NCI-H2029 treated with DMSO at 0.1 percent for 48 hours (cell line): ENCODE results near the gene STK32B.

Experiments
- DNase-seq: peaks from one replicate; lab custom pipeline; 2025; lab: John Stamatoyannopoulos, UW

The STK32B gene

GRCh38 chr4:5069901-5070300 is 18.6 kb downstream of the STK32B start:
- no peak for DNase-seq

- DNase-seq, result no peak
Observed at GRCh38 chr4:5072948-5073347, 21.7 kb downstream of the STK32B start.

GRCh38 chr4:5078009-5078408 is 26.7 kb downstream of the STK32B start:
- DNase-seq, result no peak

GRCh38 chr4:5079581-5079980 is 28.3 kb downstream of the STK32B start:
- no peak for DNase-seq

- no peak for DNase-seq
Observed at GRCh38 chr4:5081441-5081999, 30.2 kb downstream of the STK32B start.

GRCh38 chr4:5082376-5082775 is 31.1 kb downstream of the STK32B start:
- no peak for DNase-seq

- no peak for DNase-seq
Observed at GRCh38 chr4:5084911-5085475, 33.7 kb downstream of the STK32B start.

GRCh38 chr4:5086535-5086934 is 35.3 kb downstream of the STK32B start:
- no peak for DNase-seq

GRCh38 chr4:5096261-5096660 is 45.0 kb downstream of the STK32B start:
- no peak for DNase-seq

GRCh38 chr4:5098176-5098575 is 46.9 kb downstream of the STK32B start:
- no peak for DNase-seq

- DNase-seq, result no peak
Observed at GRCh38 chr4:5100336-5100735, 49.1 kb downstream of the STK32B start.

GRCh38 chr4:5100986-5101385 is 49.7 kb downstream of the STK32B start:
- no peak for DNase-seq

- no peak for DNase-seq
Observed at GRCh38 chr4:5101571-5101970, 50.3 kb downstream of the STK32B start.

GRCh38 chr4:5110901-5111300 is 59.6 kb downstream of the STK32B start:
- no peak for DNase-seq

GRCh38 chr4:5112333-5113095 is 61.2 kb downstream of the STK32B start:
- no peak for DNase-seq

GRCh38 chr4:5114950-5115349 is 63.7 kb downstream of the STK32B start:
- no peak for DNase-seq

GRCh38 chr4:5118091-5118786 is 67.0 kb downstream of the STK32B start:
- no peak for DNase-seq

GRCh38 chr4:5118994-5119835 is 67.9 kb downstream of the STK32B start:
- no peak for DNase-seq

GRCh38 chr4:5120067-5120466 is 68.8 kb downstream of the STK32B start:
- no peak for DNase-seq

GRCh38 chr4:5120468-5120867 is 69.2 kb downstream of the STK32B start:
- DNase-seq, result no peak

- no peak for DNase-seq
Observed at GRCh38 chr4:5122114-5122513, 70.8 kb downstream of the STK32B start.

GRCh38 chr4:5124876-5125275 is 73.6 kb downstream of the STK32B start:
- no peak for DNase-seq
